Measurements from ENCODE around the gene ETV4.

Gene ETV4

GRCh38 chr17:43572368-43572980, 26.3 kb upstream of the ETV4 start:
- no peak for DNase-seq (ENCODE audit: low spot score)

GRCh38 chr17:43570518-43570928, 24.4 kb upstream of the ETV4 start:
- peak; percentile 59 for DNase-seq (ENCODE audit: low spot score)

- DNase-seq (ENCODE audit: low spot score): no peak
Observed at GRCh38 chr17:43568506-43569082, 22.5 kb upstream of the ETV4 start.

- no peak for DNase-seq (ENCODE audit: low spot score)
Observed at GRCh38 chr17:43563600-43564594, 17.8 kb upstream of the ETV4 start.

GRCh38 chr17:43562679-43563599, 16.8 kb upstream of the ETV4 start:
- no peak for DNase-seq (ENCODE audit: low spot score)

GRCh38 chr17:43560461-43561427, 14.6 kb upstream of the ETV4 start:
- DNase-seq (ENCODE audit: low spot score): no peak

GRCh38 chr17:43559161-43559816, 13.1 kb upstream of the ETV4 start:
- no peak for DNase-seq (ENCODE audit: low spot score)

- DNase-seq (ENCODE audit: low spot score): no peak
Observed at GRCh38 chr17:43558805-43559160, 12.6 kb upstream of the ETV4 start.

- peak; percentile 94 for DNase-seq (ENCODE audit: low spot score)
Observed at GRCh38 chr17:43556292-43556691, 10.2 kb upstream of the ETV4 start.

GRCh38 chr17:43554857-43555256, 8.7 kb upstream of the ETV4 start:
- DNase-seq (ENCODE audit: low spot score): no peak

- DNase-seq (ENCODE audit: low spot score): no peak
Observed at GRCh38 chr17:43553573-43553972, 7.4 kb upstream of the ETV4 start.

GRCh38 chr17:43552229-43552837, 6.2 kb upstream of the ETV4 start:
- no peak for DNase-seq (ENCODE audit: low spot score)

- no peak for DNase-seq (ENCODE audit: low spot score)
Observed at GRCh38 chr17:43550754-43551153, 4.6 kb upstream of the ETV4 start.

GRCh38 chr17:43549496-43549895, 3.4 kb upstream of the ETV4 start:
- no peak for DNase-seq (ENCODE audit: low spot score)

GRCh38 chr17:43548689-43549379, 2.7 kb upstream of the ETV4 start:
- no peak for DNase-seq (ENCODE audit: low spot score)

- DNase-seq (ENCODE audit: low spot score): no peak
Observed at GRCh38 chr17:43547659-43548256, 1.6 kb upstream of the ETV4 start.

GRCh38 chr17:43547189-43547550, 1.0 kb upstream of the ETV4 start:
- DNase-seq (ENCODE audit: low spot score): no peak

GRCh38 chr17:43545383-43545632, 832 bp downstream of the ETV4 start:
- DNase-seq (ENCODE audit: low spot score): peak; percentile 47
